HG03575 (cell line): ENCODE results near the gene GRIA1.

Experiments used
- ATAC-seq: cut with Tn5 transposase; IDR thresholded peaks from one replicate; pipeline ENCODE4 v1.9.1; 2021; ENCODE audit not compliant: unreplicated experiment, insufficient number of reproducible peaks, low FRiP score; ENCODE audit errors: extremely low read depth

Gene GRIA1

GRCh38 chr5:153491038-153491744, 721 bp downstream of the GRIA1 start:
- no peak for ATAC-seq

GRCh38 chr5:153491856-153492255, 1.4 kb downstream of the GRIA1 start:
- no peak for ATAC-seq

- ATAC-seq, result no peak
Observed at GRCh38 chr5:153496835-153497234, 6.4 kb downstream of the GRIA1 start.

GRCh38 chr5:153498516-153498915, 8.0 kb downstream of the GRIA1 start:
- ATAC-seq, result no peak

GRCh38 chr5:153500178-153500577, 9.7 kb downstream of the GRIA1 start:
- ATAC-seq, result no peak

- no peak for ATAC-seq
Observed at GRCh38 chr5:153504726-153505125, 14.3 kb downstream of the GRIA1 start.

- ATAC-seq, result no peak
Observed at GRCh38 chr5:153508700-153509099, 18.2 kb downstream of the GRIA1 start.

- no peak for ATAC-seq
Observed at GRCh38 chr5:153511622-153512021, 21.2 kb downstream of the GRIA1 start.

GRCh38 chr5:153513156-153513555, 22.7 kb downstream of the GRIA1 start:
- no peak for ATAC-seq

- no peak for ATAC-seq
Observed at GRCh38 chr5:153515301-153515700, 24.8 kb downstream of the GRIA1 start.

GRCh38 chr5:153516504-153517240, 26.2 kb downstream of the GRIA1 start:
- ATAC-seq, result no peak

GRCh38 chr5:153517241-153517611, 26.8 kb downstream of the GRIA1 start:
- no peak for ATAC-seq

- no peak for ATAC-seq
Observed at GRCh38 chr5:153520137-153520536, 29.7 kb downstream of the GRIA1 start.

- no peak for ATAC-seq
Observed at GRCh38 chr5:153520952-153521351, 30.5 kb downstream of the GRIA1 start.

- ATAC-seq, result no peak
Observed at GRCh38 chr5:153523211-153523610, 32.7 kb downstream of the GRIA1 start.

- ATAC-seq, result no peak
Observed at GRCh38 chr5:153523831-153524230, 33.4 kb downstream of the GRIA1 start.

- no peak for ATAC-seq
Observed at GRCh38 chr5:153525536-153525935, 35.1 kb downstream of the GRIA1 start.

GRCh38 chr5:153530357-153531143, 40.1 kb downstream of the GRIA1 start:
- ATAC-seq, result no peak

GRCh38 chr5:153533546-153533945, 43.1 kb downstream of the GRIA1 start:
- ATAC-seq, result no peak

- ATAC-seq, result no peak
Observed at GRCh38 chr5:153534102-153534501, 43.6 kb downstream of the GRIA1 start.
